HG03039 (cell line): ENCODE results near the gene ASB1.

Experiments
- ATAC-seq: cut with Tn5 transposase; IDR thresholded peaks from one replicate; pipeline ENCODE4 v1.9.1; 2021; ENCODE audit warnings: mild to moderate bottlenecking, moderate library complexity; ENCODE audit not compliant: unreplicated experiment

The ASB1 gene

DNA sequence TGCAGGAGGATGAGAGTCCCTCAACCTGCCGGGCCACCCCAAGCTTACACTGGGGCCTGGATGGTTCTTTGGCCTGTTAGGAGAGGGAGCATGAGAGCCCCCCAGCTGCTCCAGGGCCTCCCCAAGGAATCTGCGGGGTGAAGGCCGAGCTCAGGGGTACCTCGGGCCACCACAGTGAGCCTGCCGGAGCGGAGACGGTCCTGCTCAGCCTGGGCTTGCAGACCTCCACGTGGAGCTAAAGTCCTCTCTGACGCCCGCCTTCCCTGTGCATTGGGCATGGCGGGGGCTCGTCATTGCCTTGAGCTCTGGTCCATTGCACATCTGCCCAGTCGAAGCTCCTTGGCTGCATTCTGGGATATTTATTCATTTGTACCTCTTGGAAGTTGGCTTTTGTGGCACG, 62.7 kb downstream of the ASB1 start:
- ATAC-seq, result no peak

- no peak for ATAC-seq
Measured at GRCh38 chr2:238489896-238490295, 63.2 kb downstream of the ASB1 start.

GRCh38 chr2:238492840-238493239, 66.1 kb downstream of the ASB1 start:
- ATAC-seq, result no peak

- no peak for ATAC-seq
Measured at GRCh38 chr2:238493411-238493810, 66.7 kb downstream of the ASB1 start.

- no peak for ATAC-seq
Measured at GRCh38 chr2:238493880-238494572, 67.3 kb downstream of the ASB1 start.

DNA sequence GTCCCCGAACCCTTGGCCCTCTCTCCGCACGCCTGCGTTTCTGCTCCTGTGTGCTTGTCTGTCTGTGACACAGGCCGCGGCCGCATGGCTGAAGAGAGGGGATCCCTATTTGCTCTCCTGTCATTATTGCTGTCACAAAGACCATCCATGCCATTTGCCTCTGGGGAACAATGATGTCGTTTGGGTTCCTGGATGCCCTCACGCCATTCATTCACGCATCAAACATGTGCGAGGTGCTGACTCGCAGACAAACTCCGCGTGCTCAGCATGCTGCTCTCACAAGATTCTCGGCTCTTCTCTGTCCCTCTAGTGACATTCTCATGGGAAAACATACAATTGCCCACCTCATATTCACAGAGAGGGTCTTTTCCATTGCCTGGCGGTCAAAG, 67.8 kb downstream of the ASB1 start:
- ATAC-seq, result no peak

DNA sequence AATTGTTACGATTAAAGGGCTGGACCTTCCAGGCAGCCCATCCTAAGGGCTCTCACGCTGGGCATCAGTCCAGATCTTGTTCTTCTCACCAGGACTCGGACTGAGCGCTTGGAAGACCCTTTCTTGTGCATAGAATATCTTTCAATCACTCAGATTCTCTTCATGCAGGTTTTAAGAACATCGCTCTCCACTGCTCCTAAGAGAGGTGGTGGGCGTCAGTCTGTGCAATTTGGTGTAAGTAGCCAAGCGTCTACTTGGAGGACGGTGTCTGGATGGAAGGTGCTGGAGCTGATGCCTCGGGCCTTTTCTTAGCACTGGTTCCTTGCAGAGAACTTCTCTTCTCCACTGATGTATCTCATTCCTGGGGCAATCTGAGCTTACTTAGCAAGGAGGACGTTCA, 68.7 kb downstream of the ASB1 start:
- no peak for ATAC-seq

- ATAC-seq, result no peak
Measured at GRCh38 chr2:238496756-238497609, 70.3 kb downstream of the ASB1 start.

DNA sequence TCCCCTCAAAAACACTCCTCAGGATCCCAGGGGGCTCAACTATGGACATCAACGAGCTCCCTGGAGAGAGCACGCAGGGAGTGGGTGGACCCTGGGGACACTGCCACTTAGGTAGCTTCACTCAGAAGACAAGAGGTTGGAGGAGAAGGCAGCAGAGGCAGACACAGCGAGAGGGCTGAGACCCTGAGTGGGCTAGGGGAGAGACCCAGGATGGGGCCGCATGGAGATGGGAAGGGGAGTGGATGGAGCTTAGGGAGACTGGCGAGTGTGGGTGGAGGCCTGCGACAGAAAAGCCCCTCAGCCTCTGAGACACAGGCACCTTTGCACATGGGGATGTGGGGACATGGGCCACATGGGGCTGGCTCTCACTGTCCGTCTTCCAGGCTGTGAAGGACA, 70.9 kb downstream of the ASB1 start:
- no peak for ATAC-seq

GRCh38 chr2:238498188-238498587, 71.5 kb downstream of the ASB1 start:
- no peak for ATAC-seq

- no peak for ATAC-seq
Measured at GRCh38 chr2:238498691-238499295, 72.1 kb downstream of the ASB1 start.

GRCh38 chr2:238499731-238500580, 73.2 kb downstream of the ASB1 start:
- no peak for ATAC-seq

DNA sequence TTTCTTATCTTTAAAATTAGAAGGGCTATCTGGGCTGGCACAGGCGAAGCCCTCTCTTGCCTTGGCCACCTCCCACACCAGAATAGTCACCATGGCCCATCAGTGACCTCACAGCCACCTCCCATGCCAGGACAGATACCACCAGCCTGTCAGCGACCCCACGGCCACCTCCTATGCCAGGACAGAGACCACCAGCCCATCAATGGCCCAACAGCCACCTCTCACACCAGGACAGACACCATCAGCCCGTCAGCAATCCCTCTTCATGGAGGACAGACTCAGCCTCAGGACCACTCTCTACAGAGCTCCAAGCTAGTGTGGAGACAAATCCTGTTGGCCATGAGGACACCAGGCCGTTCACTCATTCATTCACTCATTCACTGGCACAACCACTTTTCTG, 74.6 kb downstream of the ASB1 start:
- ATAC-seq, result no peak
